Measurements from ENCODE around the gene EIF1AX. TPM values are rescaled to one million over a fixed set of nuclear protein-coding genes. Genes with fewer than 3 reads are reported as not detected.
"Not testable (repeated sequence)": the region's sequence is repeated elsewhere in the genome, so short reads cannot be mapped to it uniquely, and the experiment has no call there.

EIF1AX gene, protein sequence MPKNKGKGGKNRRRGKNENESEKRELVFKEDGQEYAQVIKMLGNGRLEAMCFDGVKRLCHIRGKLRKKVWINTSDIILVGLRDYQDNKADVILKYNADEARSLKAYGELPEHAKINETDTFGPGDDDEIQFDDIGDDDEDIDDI
- 23.5 TPM for total RNA-seq

GRCh38 chrX:20141281-20142220 is at the start of gene EIF1AX:
TSS of gene EIF1AX (minus strand) at chrX:20141838. CDS start at chrX:20141640, 198 bp downstream.
- Histone ChIP-seq H3K9me3 (ENCODE audit: control insufficient read depth in 3 of 3, low read length in 3 of 3) (no peaks in the 10 kb centered on the region), H3K9ac (ENCODE audit: low read depth in 1 of 3, low read length in 3 of 3) (peak within 1 kb of the TSS; percentile 88 to 97 (median 89)), H3K27ac (ENCODE audit: low read depth, low read length) (peak within 1 kb of the TSS; percentile 93), H3K27me3 (ENCODE audit: control insufficient read depth in 3 of 3, insufficient read depth in 3 of 3, low read length in 3 of 3) (no peaks in the 10 kb centered on the region), H3K36me3 (ENCODE audit: control insufficient read depth in 3 of 3, insufficient read depth in 3 of 3, low read length in 3 of 3) (peaks cover 0 to 15% (median 6%) of the 10 kb centered on the region in 3 donors), H3K4me1 (ENCODE audit: control insufficient read depth in 3 of 3, insufficient read depth in 3 of 3, low read length in 3 of 3) (peaks cover 6 to 12% (median 12%) of the 10 kb centered on the region in 3 donors), H3K4me3 (ENCODE audit: low read length in 3 of 3) (peak within 1 kb of the TSS; percentile 81 to 91 (median 85))

- H3K36me3 ChIP-seq (ENCODE audit: control insufficient read depth in 3 of 3, insufficient read depth in 3 of 3, low read length in 3 of 3): peaks cover 2 to 11% (median 11%) of the 10 kb centered on the region in 3 donors
- no peaks in the 10 kb centered on the region for H3K27me3 ChIP-seq (ENCODE audit: control insufficient read depth in 3 of 3, insufficient read depth in 3 of 3, low read length in 3 of 3)
- no peak overlapping the region for H3K4me3 ChIP-seq (ENCODE audit: low read length in 3 of 3)
- no peak overlapping the region for H3K27ac ChIP-seq (ENCODE audit: low read depth, low read length)
- no peaks in the 10 kb centered on the region for H3K4me1 ChIP-seq (ENCODE audit: control insufficient read depth in 3 of 3, insufficient read depth in 3 of 3, low read length in 3 of 3)
- no peak overlapping the region for H3K9ac ChIP-seq (ENCODE audit: low read depth in 1 of 3, low read length in 3 of 3)
- H3K9me3 ChIP-seq (ENCODE audit: control insufficient read depth in 3 of 3, low read length in 3 of 3): no peaks in the 10 kb centered on the region
Measured at GRCh38 chrX:20189171-20189570, 47.5 kb upstream of the EIF1AX start.

- Histone ChIP-seq H3K4me3 (ENCODE audit: low read length in 3 of 3) (no peak overlapping the region), H3K27ac (ENCODE audit: low read depth, low read length) (no peak overlapping the region), H3K9me3 (ENCODE audit: control insufficient read depth in 3 of 3, low read length in 3 of 3) (no peaks in the 10 kb centered on the region), H3K9ac (ENCODE audit: low read depth in 1 of 3, low read length in 3 of 3) (no peak overlapping the region), H3K36me3 (ENCODE audit: control insufficient read depth in 3 of 3, insufficient read depth in 3 of 3, low read length in 3 of 3) (peaks cover 0 to 13% (median 7%) of the 10 kb centered on the region in 3 donors), H3K27me3 (ENCODE audit: control insufficient read depth in 3 of 3, insufficient read depth in 3 of 3, low read length in 3 of 3) (no peaks in the 10 kb centered on the region), H3K4me1 (ENCODE audit: control insufficient read depth in 3 of 3, insufficient read depth in 3 of 3, low read length in 3 of 3) (no peaks in the 10 kb centered on the region)
Measured at GRCh38 chrX:20181598-20182329, 40.1 kb upstream of the EIF1AX start.

DNA sequence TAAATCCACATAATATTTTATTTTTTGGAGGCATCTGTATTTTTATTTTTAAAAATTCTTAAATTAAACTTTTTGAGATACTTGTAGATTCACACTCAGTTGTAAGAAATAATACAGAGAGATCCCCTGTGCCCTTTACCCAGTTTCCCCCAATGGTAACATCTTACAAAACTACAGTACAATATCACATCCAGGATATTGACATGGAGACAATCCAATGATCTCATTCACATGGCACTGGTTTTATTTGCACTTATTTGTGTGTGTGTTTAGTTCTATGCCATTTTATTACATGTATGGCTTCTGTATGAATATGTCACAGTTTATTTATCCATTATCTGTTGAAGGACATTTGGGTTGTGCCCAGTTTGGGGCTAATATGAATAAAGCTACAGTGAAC is 35.5 kb upstream of the EIF1AX start:
- no peak overlapping the region for H3K27ac ChIP-seq (ENCODE audit: low read depth, low read length)
- no peaks in the 10 kb centered on the region for H3K9me3 ChIP-seq (ENCODE audit: control insufficient read depth in 3 of 3, low read length in 3 of 3)
- peaks cover 12 to 20% (median 14%) of the 10 kb centered on the region in 3 donors for H3K36me3 ChIP-seq (ENCODE audit: control insufficient read depth in 3 of 3, insufficient read depth in 3 of 3, low read length in 3 of 3)
- H3K27me3 ChIP-seq (ENCODE audit: control insufficient read depth in 3 of 3, insufficient read depth in 3 of 3, low read length in 3 of 3): no peaks in the 10 kb centered on the region
- H3K4me1 ChIP-seq (ENCODE audit: control insufficient read depth in 3 of 3, insufficient read depth in 3 of 3, low read length in 3 of 3): no peaks in the 10 kb centered on the region
- H3K9ac ChIP-seq (ENCODE audit: low read depth in 1 of 3, low read length in 3 of 3): no peak overlapping the region
- H3K4me3 ChIP-seq (ENCODE audit: low read length in 3 of 3): no peak overlapping the region

- no peaks in the 10 kb centered on the region for H3K4me1 ChIP-seq (ENCODE audit: control insufficient read depth in 3 of 3, insufficient read depth in 3 of 3, low read length in 3 of 3)
- H3K4me3 ChIP-seq (ENCODE audit: low read length in 3 of 3): no peak overlapping the region
- no peaks in the 10 kb centered on the region for H3K9me3 ChIP-seq (ENCODE audit: control insufficient read depth in 3 of 3, low read length in 3 of 3)
- no peak overlapping the region for H3K9ac ChIP-seq (ENCODE audit: low read depth in 1 of 3, low read length in 3 of 3)
- no peak overlapping the region for H3K27ac ChIP-seq (ENCODE audit: low read depth, low read length)
- H3K27me3 ChIP-seq (ENCODE audit: control insufficient read depth in 3 of 3, insufficient read depth in 3 of 3, low read length in 3 of 3): no peaks in the 10 kb centered on the region
- peaks cover 15 to 35% (median 28%) of the 10 kb centered on the region in 3 donors for H3K36me3 ChIP-seq (ENCODE audit: control insufficient read depth in 3 of 3, insufficient read depth in 3 of 3, low read length in 3 of 3)
Measured at GRCh38 chrX:20173856-20174255, 32.2 kb upstream of the EIF1AX start.

GRCh38 chrX:20173313-20173712 is 31.7 kb upstream of the EIF1AX start:
- H3K9ac ChIP-seq (ENCODE audit: low read depth in 1 of 3, low read length in 3 of 3): no peak overlapping the region
- H3K27ac ChIP-seq (ENCODE audit: low read depth, low read length): no peak overlapping the region
- H3K4me3 ChIP-seq (ENCODE audit: low read length in 3 of 3): no peak overlapping the region
- H3K4me1 ChIP-seq (ENCODE audit: control insufficient read depth in 3 of 3, insufficient read depth in 3 of 3, low read length in 3 of 3): no peaks in the 10 kb centered on the region
- peaks cover 15 to 40% (median 30%) of the 10 kb centered on the region in 3 donors for H3K36me3 ChIP-seq (ENCODE audit: control insufficient read depth in 3 of 3, insufficient read depth in 3 of 3, low read length in 3 of 3)
- no peaks in the 10 kb centered on the region for H3K9me3 ChIP-seq (ENCODE audit: control insufficient read depth in 3 of 3, low read length in 3 of 3)
- H3K27me3 ChIP-seq (ENCODE audit: control insufficient read depth in 3 of 3, insufficient read depth in 3 of 3, low read length in 3 of 3): no peaks in the 10 kb centered on the region

GRCh38 chrX:20171887-20172286 is 30.2 kb upstream of the EIF1AX start:
- H3K27ac ChIP-seq (ENCODE audit: low read depth, low read length): no peak overlapping the region
- H3K36me3 ChIP-seq (ENCODE audit: control insufficient read depth in 3 of 3, insufficient read depth in 3 of 3, low read length in 3 of 3): peaks cover 15 to 52% (median 32%) of the 10 kb centered on the region in 3 donors
- H3K27me3 ChIP-seq (ENCODE audit: control insufficient read depth in 3 of 3, insufficient read depth in 3 of 3, low read length in 3 of 3): no peaks in the 10 kb centered on the region

DNA sequence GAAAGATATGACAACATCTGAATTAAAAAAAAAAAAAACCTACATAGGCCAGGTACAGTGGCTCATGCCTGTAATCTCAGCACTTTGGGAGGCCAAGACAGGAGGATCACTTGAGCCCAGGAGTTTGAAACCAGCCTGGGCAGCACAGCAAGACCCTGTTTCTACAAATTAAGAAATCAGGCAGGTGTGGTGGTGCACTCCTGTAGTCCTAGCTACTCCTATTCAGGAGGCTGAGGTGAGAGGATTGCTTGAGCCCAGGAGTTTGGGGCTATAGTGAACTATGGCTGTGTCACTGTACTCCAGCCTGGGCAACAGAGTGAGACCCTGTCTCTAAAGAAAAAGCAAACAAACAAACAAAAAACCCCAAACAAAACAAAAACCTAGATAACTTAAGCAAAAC is 20.9 kb upstream of the EIF1AX start:
- H3K36me3 ChIP-seq (ENCODE audit: control insufficient read depth in 3 of 3, insufficient read depth in 3 of 3, low read length in 3 of 3): peaks cover 7 to 29% (median 19%) of the 10 kb centered on the region in 3 donors
- not testable (repeated sequence) for H3K4me1 ChIP-seq (ENCODE audit: control insufficient read depth in 3 of 3, insufficient read depth in 3 of 3, low read length in 3 of 3); H3K27ac ChIP-seq (ENCODE audit: low read depth, low read length); H3K27me3 ChIP-seq (ENCODE audit: control insufficient read depth in 3 of 3, insufficient read depth in 3 of 3, low read length in 3 of 3); H3K4me3 ChIP-seq (ENCODE audit: low read length in 3 of 3); H3K9ac ChIP-seq (ENCODE audit: low read depth in 1 of 3, low read length in 3 of 3); H3K9me3 ChIP-seq (ENCODE audit: control insufficient read depth in 3 of 3, low read length in 3 of 3)

More at GRCh38 chrX:20171887-20172286, 30.2 kb upstream of the EIF1AX start:
- no peak overlapping the region for H3K9ac ChIP-seq (ENCODE audit: low read depth in 1 of 3, low read length in 3 of 3)
- no peaks in the 10 kb centered on the region for H3K4me1 ChIP-seq (ENCODE audit: control insufficient read depth in 3 of 3, insufficient read depth in 3 of 3, low read length in 3 of 3)
- H3K9me3 ChIP-seq (ENCODE audit: control insufficient read depth in 3 of 3, low read length in 3 of 3): no peaks in the 10 kb centered on the region
- no peak overlapping the region for H3K4me3 ChIP-seq (ENCODE audit: low read length in 3 of 3)

- Histone ChIP-seq H3K27me3 (ENCODE audit: control insufficient read depth in 3 of 3, insufficient read depth in 3 of 3, low read length in 3 of 3) (peaks cover 0 to 4% (median 0%) of the 10 kb centered on the region in 3 donors), H3K27ac (ENCODE audit: low read depth, low read length) (no peak overlapping the region), H3K4me1 (ENCODE audit: control insufficient read depth in 3 of 3, insufficient read depth in 3 of 3, low read length in 3 of 3) (no peaks in the 10 kb centered on the region), H3K9me3 (ENCODE audit: control insufficient read depth in 3 of 3, low read length in 3 of 3) (no peaks in the 10 kb centered on the region), H3K4me3 (ENCODE audit: low read length in 3 of 3) (no peak overlapping the region), H3K36me3 (ENCODE audit: control insufficient read depth in 3 of 3, insufficient read depth in 3 of 3, low read length in 3 of 3) (peaks cover 15 to 34% (median 27%) of the 10 kb centered on the region in 3 donors), H3K9ac (ENCODE audit: low read depth in 1 of 3, low read length in 3 of 3) (no peak overlapping the region)
Measured at GRCh38 chrX:20159797-20160385, 18.3 kb upstream of the EIF1AX start.
